BE2C (cell line): ENCODE data around the gene SMIM21.

Source experiments
- DNase-seq: peaks from one replicate; pipeline ENCODE4 v3.0.0-alpha.2; 2020
- H3K27me3 ChIP-seq: fragments of 250-450 bp; sonication (Bioruptor Pico); 2 replicates; pipeline ENCODE4 v1.5.1; 2020; ENCODE audit warnings: mild to moderate bottlenecking
- H3K36me3 ChIP-seq: fragments of 250-450 bp; sonication (Bioruptor Pico); 2 replicates; pipeline ENCODE4 v1.5.1; 2020; ENCODE audit warnings: mild to moderate bottlenecking
- H3K4me1 ChIP-seq: fragments of 250-450 bp; sonication (Bioruptor Pico); 2 replicates; pipeline ENCODE4 v1.5.1; 2020
- H3K4me3 ChIP-seq: 2 replicates; pipeline ENCODE4 v1.5.1; 2011; ENCODE audit warnings: low read depth, low read length
- H3K9me3 ChIP-seq: fragments of 250-450 bp; sonication (Bioruptor Pico); 2 replicates; pipeline ENCODE4 v1.5.1; 2020
- CTCF ChIP-seq: IDR thresholded peaks from 2 replicates; pipeline ENCODE4 v1.5.1; 2012; ENCODE audit warnings: mild to moderate bottlenecking, low read depth, low read length

The SMIM21 gene

GRCh38 chr18:75378376-75379315 is 48.9 kb downstream of the SMIM21 start:
- Histone ChIP-seq H3K9me3 (no peaks in the 10 kb centered on the region), H3K27me3 (no peaks in the 10 kb centered on the region), H3K36me3 (no peaks in the 10 kb centered on the region), H3K4me1 (no peaks in the 10 kb centered on the region), H3K4me3 (no peak overlapping the region)
- TF ChIP-seq CTCF = no peak
- DNase-seq = no peak

GRCh38 chr18:75377926-75378325 is 49.6 kb downstream of the SMIM21 start:
- no peak for DNase-seq
- no peak for TF ChIP-seq CTCF
- no peaks in the 10 kb centered on the region for H3K27me3 ChIP-seq

GRCh38 chr18:75377258-75377657 is 50.2 kb downstream of the SMIM21 start:
- Histone ChIP-seq H3K27me3 (no peaks in the 10 kb centered on the region), H3K4me1 (no peaks in the 10 kb centered on the region), H3K9me3 (no peaks in the 10 kb centered on the region), H3K4me3 (no peak overlapping the region), H3K36me3 (no peaks in the 10 kb centered on the region)
- no peak for TF ChIP-seq CTCF
- no peak for DNase-seq

More at GRCh38 chr18:75377926-75378325, 49.6 kb downstream of the SMIM21 start:
- no peak overlapping the region for H3K4me3 ChIP-seq
- H3K4me1 ChIP-seq = no peaks in the 10 kb centered on the region
- H3K9me3 ChIP-seq = no peaks in the 10 kb centered on the region
- H3K36me3 ChIP-seq = no peaks in the 10 kb centered on the region

GRCh38 chr18:75376004-75376403 is 51.5 kb downstream of the SMIM21 start:
- no peak for TF ChIP-seq CTCF
- Histone ChIP-seq H3K4me1 (no peaks in the 10 kb centered on the region), H3K27me3 (no peaks in the 10 kb centered on the region), H3K4me3 (no peak overlapping the region), H3K9me3 (no peaks in the 10 kb centered on the region), H3K36me3 (no peaks in the 10 kb centered on the region)
- no peak for DNase-seq

GRCh38 chr18:75375341-75375740 is 52.2 kb downstream of the SMIM21 start:
- H3K27me3 ChIP-seq = no peaks in the 10 kb centered on the region
- no peaks in the 10 kb centered on the region for H3K4me1 ChIP-seq
- no peak overlapping the region for H3K4me3 ChIP-seq
- no peaks in the 10 kb centered on the region for H3K9me3 ChIP-seq
- TF ChIP-seq CTCF = no peak
- DNase-seq = no peak
- H3K36me3 ChIP-seq = no peaks in the 10 kb centered on the region

- no peaks in the 10 kb centered on the region for H3K9me3 ChIP-seq
- DNase-seq = no peak
- no peak for TF ChIP-seq CTCF
Observed at GRCh38 chr18:75374466-75374865, 53.0 kb downstream of the SMIM21 start.

More at GRCh38 chr18:75374466-75374865, 53.0 kb downstream of the SMIM21 start:
- no peaks in the 10 kb centered on the region for H3K4me1 ChIP-seq
- no peaks in the 10 kb centered on the region for H3K27me3 ChIP-seq
- no peaks in the 10 kb centered on the region for H3K36me3 ChIP-seq
- no peak overlapping the region for H3K4me3 ChIP-seq
